ENCODE results near the gene PACRG. TPM values are rescaled to one million over a fixed set of nuclear protein-coding genes. Genes with fewer than 3 reads are reported as not detected.

PACRG gene
- total RNA-seq, 4 donors from 2014 or later, result 1.7 to 7.7 (median 3.7) TPM

DNA sequence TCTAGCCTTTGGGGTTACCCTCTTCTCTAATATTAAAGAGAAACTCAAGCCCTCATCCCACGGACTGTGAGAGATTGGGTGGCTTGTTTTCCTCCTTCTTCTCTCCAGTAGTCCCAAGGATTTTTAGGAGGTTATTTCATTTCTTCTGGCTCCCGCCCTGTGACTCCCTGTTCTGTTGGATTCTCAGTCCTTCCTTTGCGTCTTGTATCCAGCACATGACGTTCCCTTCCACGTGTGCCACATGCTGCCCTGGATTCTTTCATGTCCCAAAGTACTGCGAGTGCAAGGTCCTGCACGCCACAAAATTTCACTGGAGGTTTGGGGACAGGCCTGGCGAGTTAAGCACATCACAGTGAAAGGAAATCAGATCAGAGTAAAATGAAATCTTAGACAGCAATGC, 213.4 kb downstream of the PACRG start:
- Histone ChIP-seq H3K27ac (no peak overlapping the region), H3K27me3 (no peaks in the 10 kb centered on the region), H3K9me3 (no peaks in the 10 kb centered on the region), H3K4me1 (no peaks in the 10 kb centered on the region), H3K36me3 (no peaks in the 10 kb centered on the region), H3K4me3 (replicated peaks in 1 of 3) (no peak overlapping the region)
- intact Hi-C loops (cut with DNase I), result no loop called here
- DNase-seq, result no peak
- 78 to 88% methylated on average over 8 of the region's 8 CpGs for WGBS, 2 donors
- TF ChIP-seq, protein P1, sequence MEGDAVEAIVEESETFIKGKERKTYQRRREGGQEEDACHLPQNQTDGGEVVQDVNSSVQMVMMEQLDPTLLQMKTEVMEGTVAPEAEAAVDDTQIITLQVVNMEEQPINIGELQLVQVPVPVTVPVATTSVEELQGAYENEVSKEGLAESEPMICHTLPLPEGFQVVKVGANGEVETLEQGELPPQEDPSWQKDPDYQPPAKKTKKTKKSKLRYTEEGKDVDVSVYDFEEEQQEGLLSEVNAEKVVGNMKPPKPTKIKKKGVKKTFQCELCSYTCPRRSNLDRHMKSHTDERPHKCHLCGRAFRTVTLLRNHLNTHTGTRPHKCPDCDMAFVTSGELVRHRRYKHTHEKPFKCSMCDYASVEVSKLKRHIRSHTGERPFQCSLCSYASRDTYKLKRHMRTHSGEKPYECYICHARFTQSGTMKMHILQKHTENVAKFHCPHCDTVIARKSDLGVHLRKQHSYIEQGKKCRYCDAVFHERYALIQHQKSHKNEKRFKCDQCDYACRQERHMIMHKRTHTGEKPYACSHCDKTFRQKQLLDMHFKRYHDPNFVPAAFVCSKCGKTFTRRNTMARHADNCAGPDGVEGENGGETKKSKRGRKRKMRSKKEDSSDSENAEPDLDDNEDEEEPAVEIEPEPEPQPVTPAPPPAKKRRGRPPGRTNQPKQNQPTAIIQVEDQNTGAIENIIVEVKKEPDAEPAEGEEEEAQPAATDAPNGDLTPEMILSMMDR (IDR thresholded peaks at IDR 0.05), result no peak
- TF ChIP-seq POLR2A (IDR thresholded peaks at IDR 0.05), result no peak

DNA sequence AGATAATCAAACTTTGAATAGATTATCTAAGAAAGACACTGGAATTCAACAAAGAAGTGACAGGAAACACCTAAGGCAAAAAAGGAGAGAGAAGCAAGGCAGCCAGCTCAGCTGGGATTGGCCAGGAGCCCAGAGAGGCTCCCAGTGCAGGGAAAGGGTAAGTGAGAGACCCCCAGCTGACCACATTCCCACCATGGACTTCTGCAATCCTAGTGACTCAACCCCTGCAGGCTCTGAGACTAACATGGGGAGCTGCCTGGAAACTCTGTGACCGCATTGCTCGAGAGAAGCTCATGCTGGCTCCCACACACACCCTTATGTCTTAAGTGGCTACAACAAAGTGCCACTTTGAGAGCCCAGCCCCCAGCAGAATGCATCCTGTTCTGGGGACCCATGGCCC, 215.1 kb downstream of the PACRG start:
- intact Hi-C loops (cut with DNase I), result no loop called here
- H3K4me3 ChIP-seq (replicated peaks in 1 of 3), result no peak overlapping the region
- DNase-seq, result no peak
- H3K27me3 ChIP-seq, result no peaks in the 10 kb centered on the region
- H3K9me3 ChIP-seq, result no peaks in the 10 kb centered on the region
- H3K4me1 ChIP-seq, result no peaks in the 10 kb centered on the region
- TF ChIP-seq POLR2A (IDR thresholded peaks at IDR 0.05), result no peak
- TF ChIP-seq, protein P1 (IDR thresholded peaks at IDR 0.05), result no peak
- H3K36me3 ChIP-seq, result no peaks in the 10 kb centered on the region
- H3K27ac ChIP-seq, result no peak overlapping the region
- 52% methylated on average over 2 of the region's 2 CpGs; no CpG with 5 or more reads in 1 of the 2 donors for WGBS, 2 donors

DNA sequence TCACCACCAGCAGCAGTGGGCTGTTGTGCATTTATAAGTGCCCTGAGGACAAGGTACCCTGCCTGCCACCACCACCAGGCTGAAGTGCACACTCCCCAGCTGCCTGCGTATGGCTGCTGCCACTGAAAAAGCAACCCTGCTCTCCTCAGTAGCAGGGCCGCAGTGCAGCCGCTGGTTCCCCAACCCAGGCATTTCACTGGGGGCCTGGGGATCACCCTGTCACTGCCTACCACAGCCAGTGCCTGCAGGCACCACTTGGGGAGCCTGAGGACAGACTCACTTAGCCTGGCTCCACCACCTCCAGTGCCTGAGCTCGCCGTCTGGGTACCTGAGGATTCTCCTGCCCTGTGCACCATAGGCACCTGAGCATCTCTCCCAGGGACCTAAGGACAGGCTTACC, 215.6 kb downstream of the PACRG start:
- 93% methylated on average over 2 of the region's 5 CpGs; no CpG with 5 or more reads in 1 of the 2 donors for WGBS, 2 donors
- TF ChIP-seq, protein P1 (IDR thresholded peaks at IDR 0.05), result no peak
- no peak for TF ChIP-seq POLR2A (IDR thresholded peaks at IDR 0.05)
- no peaks in the 10 kb centered on the region for H3K9me3 ChIP-seq

DNA sequence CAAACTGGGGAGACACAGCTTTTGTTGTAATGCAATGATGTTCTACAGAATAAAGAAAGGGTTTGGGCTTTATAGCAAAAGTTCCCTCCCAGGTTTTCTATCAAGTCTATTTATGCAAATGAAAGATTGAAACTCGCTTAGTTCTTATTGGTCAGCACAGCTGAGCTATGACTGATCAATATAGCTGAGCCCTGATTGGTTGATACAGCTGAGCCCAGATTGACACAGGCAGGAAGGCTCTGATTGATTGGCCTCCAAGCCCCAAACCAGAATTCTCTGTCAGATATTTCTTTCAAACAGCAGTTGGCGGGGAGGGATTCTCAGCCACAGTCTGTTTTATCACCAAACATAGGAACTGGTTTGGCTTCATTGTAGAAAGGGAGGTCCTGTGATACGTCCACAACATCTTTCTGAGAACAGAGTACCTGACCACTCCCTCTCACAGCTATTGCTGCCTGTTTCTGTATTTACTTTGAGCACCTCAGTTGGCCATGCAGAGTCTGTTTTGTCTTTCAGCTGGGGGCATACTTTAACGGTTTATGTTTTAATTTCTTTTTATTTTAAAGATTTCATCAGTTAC, 223.5 kb downstream of the PACRG start:
- H3K27me3 ChIP-seq, result no peaks in the 10 kb centered on the region
- no peak overlapping the region for H3K4me3 ChIP-seq (replicated peaks in 1 of 3)
- 80 to 81% methylated on average over 4 of the region's 4 CpGs for WGBS, 2 donors
- intact Hi-C loops (cut with DNase I), result no loop called here
- no peak for DNase-seq
- H3K4me1 ChIP-seq, result no peaks in the 10 kb centered on the region
- H3K36me3 ChIP-seq, result no peaks in the 10 kb centered on the region
- H3K27ac ChIP-seq, result no peak overlapping the region
- no peaks in the 10 kb centered on the region for H3K9me3 ChIP-seq
- TF ChIP-seq, protein P1 (IDR thresholded peaks at IDR 0.05), result no peak
- no peak for TF ChIP-seq POLR2A (IDR thresholded peaks at IDR 0.05)

More for the DNA sequence above, 215.6 kb downstream of the PACRG start:
- Histone ChIP-seq H3K36me3 (no peaks in the 10 kb centered on the region), H3K27me3 (no peaks in the 10 kb centered on the region), H3K4me1 (no peaks in the 10 kb centered on the region), H3K4me3 (replicated peaks in 1 of 3) (no peak overlapping the region), H3K27ac (no peak overlapping the region)
- no peak for DNase-seq
- intact Hi-C loops (cut with DNase I), result no loop called here

DNA sequence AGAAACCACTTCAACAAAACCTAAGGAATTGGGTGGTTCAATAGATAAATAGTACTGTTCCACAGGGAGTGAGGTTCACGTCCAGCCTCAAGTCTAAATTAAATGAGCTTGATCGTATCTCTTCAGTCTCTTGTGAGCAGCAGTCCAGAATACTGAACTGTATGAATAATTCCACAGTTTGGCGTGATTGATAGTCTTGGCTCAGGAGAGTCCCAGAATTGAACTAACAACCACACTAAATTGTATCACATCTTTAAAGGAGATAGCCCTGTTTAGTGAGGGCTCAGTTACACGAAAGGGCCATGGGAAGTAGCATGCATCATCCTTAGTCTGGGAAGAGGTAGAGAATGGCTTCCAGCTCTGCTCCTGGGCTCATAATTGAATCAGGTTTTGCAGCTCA, 224.6 kb downstream of the PACRG start:
- Histone ChIP-seq H3K27me3 (no peaks in the 10 kb centered on the region), H3K36me3 (no peaks in the 10 kb centered on the region), H3K4me1 (no peaks in the 10 kb centered on the region), H3K4me3 (replicated peaks in 1 of 3) (no peak overlapping the region), H3K27ac (no peak overlapping the region), H3K9me3 (no peaks in the 10 kb centered on the region)
- no peak for TF ChIP-seq POLR2A (IDR thresholded peaks at IDR 0.05)
- TF ChIP-seq, protein P1 (IDR thresholded peaks at IDR 0.05), result no peak
- no peak for DNase-seq
- intact Hi-C loops (cut with DNase I), result no loop called here
- 85% methylated on average over 4 of the region's 4 CpGs for WGBS, 2 donors
